Activated T-helper 1 cell treated with Interleukin-2 at 50 U/mL for 16 hours (primary cell): ENCODE measurements around the gene MYBBP1A.

ENCODE experiments used
- DNase-seq: peaks from one replicate; pipeline ENCODE4 v3.0.0-alpha.2; 2020; ENCODE audit warnings: low read depth

MYBBP1A gene

GRCh38 chr17:4572131-4572530, 16.9 kb upstream of the MYBBP1A start:
- no peak for DNase-seq

GRCh38 chr17:4569591-4569990, 14.4 kb upstream of the MYBBP1A start:
- no peak for DNase-seq

GRCh38 chr17:4566785-4567184, 11.6 kb upstream of the MYBBP1A start:
- no peak for DNase-seq

GRCh38 chr17:4565209-4566141, 10.3 kb upstream of the MYBBP1A start:
- no peak for DNase-seq

GRCh38 chr17:4562015-4562969, 7.1 kb upstream of the MYBBP1A start:
- DNase-seq = no peak

GRCh38 chr17:4560837-4561256, 5.7 kb upstream of the MYBBP1A start:
- DNase-seq = no peak

- DNase-seq = no peak
Measured at GRCh38 chr17:4560421-4560820, 5.2 kb upstream of the MYBBP1A start, which contains the start of gene GGT6. GGT6 (minus strand) TSS chr17:4560577; CDS start chr17:4560521, 56 bp downstream.

GRCh38 chr17:4559966-4560365, 4.8 kb upstream of the MYBBP1A start:
- no peak for DNase-seq

GRCh38 chr17:4559139-4559791, 4.1 kb upstream of the MYBBP1A start:
- DNase-seq = no peak

- DNase-seq = no peak
Measured at GRCh38 chr17:4558347-4558971, 3.3 kb upstream of the MYBBP1A start.

- DNase-seq = no peak
Measured at GRCh38 chr17:4557626-4558346, 2.6 kb upstream of the MYBBP1A start.

- DNase-seq = no peak
Measured at GRCh38 chr17:4556996-4557395, 1.8 kb upstream of the MYBBP1A start.

GRCh38 chr17:4555873-4556759, 932 bp upstream of the MYBBP1A start:
- DNase-seq = no peak

GRCh38 chr17:4554441-4554996, 665 bp downstream of the MYBBP1A start:
- no peak for DNase-seq

GRCh38 chr17:4553669-4554068, 1.5 kb downstream of the MYBBP1A start:
- no peak for DNase-seq

- DNase-seq = no peak
Measured at GRCh38 chr17:4551796-4552525, 3.2 kb downstream of the MYBBP1A start.

GRCh38 chr17:4551141-4551540, 4.0 kb downstream of the MYBBP1A start:
- DNase-seq = no peak

GRCh38 chr17:4550534-4551039, 4.6 kb downstream of the MYBBP1A start:
- DNase-seq = no peak
